Cardiac septum (tissue), 1 donor: ENCODE measurements around the gene GATD1. TPM values are rescaled to one million over a fixed set of nuclear protein-coding genes. Genes with fewer than 3 reads are reported as not detected.
A peak's percentile ranks its signal among the peaks of the same experiment; 100 is the strongest.

Source experiments
- DNase-seq: peaks from one replicate; pipeline ENCODE4 v3.0.0-alpha.2; 2020; ENCODE audit warnings: low spot score
- intact Hi-C: fragments of 100-400 bp; cut with DNase I; formaldehyde crosslinking; loops from one replicate; pipeline ENCODE4 v1.14.0; 2022
- long read RNA-seq: library from polyadenylated mRNA; unstranded; transcript quantifications from one replicate; pipeline ENCODE4 v2.0.0, GENCODE V29; 2021
- total RNA-seq: library from RNA; stranded (reverse); fragmentation: NEBNext Ultra II Directional; extraction: Animal tissue kit (Norgen Biotek cat#: 25700); gene quantifications from one replicate; pipeline ENCODE4 v1.2.1, GENCODE V29; 2021
- donor health status: DM: no; HTN: no; CAD: no.

Gene GATD1, protein sequence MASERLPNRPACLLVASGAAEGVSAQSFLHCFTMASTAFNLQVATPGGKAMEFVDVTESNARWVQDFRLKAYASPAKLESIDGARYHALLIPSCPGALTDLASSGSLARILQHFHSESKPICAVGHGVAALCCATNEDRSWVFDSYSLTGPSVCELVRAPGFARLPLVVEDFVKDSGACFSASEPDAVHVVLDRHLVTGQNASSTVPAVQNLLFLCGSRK
- 38.7 TPM for total RNA-seq
- long read RNA-seq, full-length matches to known transcripts: 3 of 7 reads
- long read RNA-seq, partial matches to known transcripts: 0 of 7 reads
- long read RNA-seq, other reads (novel, unspliced or antisense): 4 of 7 reads

GRCh38 chr11:777288-778255 is at the start of gene GATD1:
Gene GATD1 (minus strand): TSS chr11:777487. CDS start chr11:777462, 25 bp downstream.
- intact Hi-C loops: no loop called here
- peak; percentile 97 for DNase-seq

DNA sequence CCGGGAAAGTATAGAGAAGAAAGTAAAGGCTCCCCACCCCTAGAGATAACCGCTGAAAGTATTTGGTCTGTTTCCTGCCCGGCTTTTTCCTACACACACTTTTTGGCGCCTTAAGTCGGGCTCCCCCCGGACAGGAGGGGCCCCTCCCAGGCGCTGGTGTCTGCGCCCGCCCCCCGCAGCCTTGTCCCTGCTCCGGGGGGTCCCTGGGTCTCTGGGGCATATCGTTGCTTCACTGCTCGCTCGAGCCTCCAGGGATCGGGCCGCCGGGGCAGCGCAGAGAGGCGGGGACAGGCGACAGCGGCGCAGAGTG is 49.5 kb upstream of the GATD1 start:
- intact Hi-C loops: no loop called here
- DNase-seq: no peak

GRCh38 chr11:826227-826621 is 48.9 kb upstream of the GATD1 start:
- intact Hi-C loops: no loop called here
- no peak for DNase-seq

DNA sequence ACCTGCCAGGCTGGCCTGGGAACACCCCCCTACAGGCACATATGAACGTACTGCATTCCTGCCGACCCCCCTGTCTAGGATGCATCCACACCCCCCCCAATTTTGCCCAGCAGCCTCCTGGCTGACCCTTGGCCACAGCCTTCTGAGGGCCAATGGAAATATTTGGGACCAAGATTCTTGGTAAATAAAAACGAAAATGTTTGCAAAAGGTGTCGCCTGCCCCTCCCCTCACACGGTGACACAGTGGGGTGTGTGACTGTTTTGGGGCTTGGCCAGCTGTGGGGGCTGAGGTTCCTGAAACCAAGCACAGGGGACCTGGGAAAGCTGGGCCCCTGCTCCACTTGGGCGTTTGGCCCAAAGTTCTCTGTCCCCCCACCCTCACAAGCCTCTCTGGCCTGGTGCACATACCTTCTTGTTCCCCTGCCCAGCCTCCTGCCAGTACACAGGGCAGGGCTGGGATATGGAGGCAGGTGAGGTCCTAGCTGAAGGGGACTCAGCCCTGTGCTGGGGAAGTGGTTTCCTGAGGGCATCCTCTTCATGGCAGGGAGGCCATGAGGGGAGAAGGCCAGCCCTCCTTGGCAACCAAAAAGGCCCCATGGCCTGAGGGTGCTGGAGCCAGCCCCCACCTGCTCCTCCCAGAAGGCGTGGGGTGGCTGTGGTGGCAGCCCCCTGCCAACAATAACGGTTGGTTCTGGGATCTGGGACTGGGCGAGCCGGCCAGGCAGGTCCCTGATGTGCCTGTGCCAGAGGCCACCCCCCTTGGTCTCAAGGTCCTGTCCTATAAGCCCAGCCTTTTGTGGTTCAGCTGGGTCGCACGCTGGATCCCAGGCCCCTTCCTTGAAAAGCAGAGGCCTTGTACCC is 48.3 kb upstream of the GATD1 start:
- intact Hi-C loops: no loop called here
- no peak for DNase-seq

DNA sequence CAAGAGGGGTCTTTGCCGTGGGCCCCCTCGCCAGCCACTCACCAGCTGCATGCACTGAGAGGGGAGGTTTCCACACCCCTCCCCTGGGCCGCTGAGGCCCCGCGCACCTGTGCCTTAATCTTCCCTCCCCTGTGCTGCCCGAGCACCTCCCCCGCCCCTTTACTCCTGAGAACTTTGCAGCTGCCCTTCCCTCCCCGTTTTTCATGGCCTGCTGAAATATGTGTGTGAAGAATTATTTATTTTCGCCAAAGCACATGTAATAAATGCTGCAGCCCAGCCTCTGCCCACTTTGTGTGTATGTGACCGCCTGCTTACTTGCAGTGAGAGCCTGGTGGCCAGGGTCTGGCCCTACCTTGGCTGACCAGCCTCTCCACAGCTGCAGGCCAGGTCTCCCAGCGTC is 47.7 kb upstream of the GATD1 start:
- intact Hi-C loops: no loop called here
- no peak for DNase-seq

GRCh38 chr11:824292-824880 is 47.1 kb upstream of the GATD1 start:
- DNase-seq: no peak
- intact Hi-C loops: no loop called here

DNA sequence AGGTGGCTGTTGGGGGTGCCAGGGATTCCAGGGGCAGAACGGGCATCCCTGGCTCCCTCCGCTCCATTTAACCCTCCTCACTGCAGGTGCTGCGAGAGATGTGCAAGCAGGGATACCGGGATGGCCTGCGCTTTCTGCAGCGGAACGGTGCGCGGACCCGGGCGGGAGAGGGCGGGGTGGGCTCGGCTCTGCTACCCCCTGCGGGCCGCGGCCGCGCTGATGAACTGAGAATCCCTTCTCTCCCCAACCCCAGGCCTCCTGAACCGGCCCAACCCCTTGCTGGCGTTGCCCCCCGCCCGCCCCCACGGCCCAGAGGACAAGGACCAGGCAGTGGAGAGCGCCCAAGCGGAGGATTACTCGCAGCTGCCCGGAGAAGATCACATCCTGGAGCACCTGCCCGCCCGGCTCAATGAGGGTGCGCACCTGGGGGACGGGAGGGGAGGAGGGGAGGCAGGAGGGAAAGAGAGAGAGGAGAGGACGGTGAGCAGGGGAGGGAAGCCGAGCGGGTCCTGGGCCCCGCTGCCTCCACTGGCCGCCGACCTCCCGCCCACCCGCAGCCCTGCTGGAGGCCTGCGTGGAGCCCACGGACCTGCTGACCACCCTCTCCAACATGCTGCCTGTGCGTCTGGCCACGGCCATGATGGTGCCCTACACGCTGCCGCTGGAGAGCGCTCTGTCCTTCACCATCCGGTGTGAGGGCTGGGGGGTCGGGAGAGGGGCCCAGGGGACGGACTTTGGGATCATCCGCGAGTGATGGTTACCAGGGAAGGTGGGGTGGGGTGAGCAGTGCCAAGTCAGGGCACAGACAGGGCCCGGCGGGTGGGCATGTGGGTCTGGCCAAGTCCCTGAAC is 46.4 kb upstream of the GATD1 start:
- intact Hi-C loops: no loop called here
- no peak for DNase-seq

DNA sequence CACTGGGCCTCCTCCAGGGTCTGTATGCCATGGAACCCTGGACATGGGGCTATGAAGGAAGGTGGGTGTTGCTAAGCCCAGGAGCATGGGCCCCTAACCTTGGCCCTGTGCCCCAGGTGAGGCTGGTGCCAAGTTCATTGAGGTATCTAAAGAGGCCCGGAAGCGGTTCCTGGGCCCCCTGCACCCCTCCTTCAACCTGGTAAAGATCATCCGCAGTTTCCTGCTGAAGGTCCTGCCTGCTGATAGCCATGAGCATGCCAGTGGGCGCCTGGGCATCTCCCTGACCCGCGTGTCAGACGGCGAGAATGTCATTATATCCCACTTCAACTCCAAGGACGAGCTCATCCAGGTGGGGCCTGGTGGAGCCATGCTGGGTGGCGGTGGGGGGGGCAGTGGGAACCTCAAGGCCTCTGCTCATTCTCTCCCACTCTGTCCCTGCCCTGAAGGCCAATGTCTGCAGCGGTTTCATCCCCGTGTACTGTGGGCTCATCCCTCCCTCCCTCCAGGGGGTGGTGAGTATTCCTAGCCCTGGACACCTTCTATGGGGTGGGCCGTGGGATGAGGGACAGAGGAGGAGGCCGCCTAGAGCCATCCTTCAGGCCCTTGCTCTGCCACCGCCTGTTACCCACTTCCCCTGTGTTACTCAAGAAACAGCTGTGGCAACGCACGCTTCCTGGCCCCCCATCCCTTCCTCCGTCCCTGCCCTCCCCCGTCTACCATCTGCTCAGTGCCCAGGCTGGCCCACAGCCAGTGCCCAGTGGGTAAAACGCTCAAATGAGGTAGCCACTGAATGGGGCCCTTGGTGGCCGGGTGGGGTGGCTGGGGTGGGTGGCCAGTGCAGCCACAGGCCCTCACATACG is 44.5 kb upstream of the GATD1 start:
- intact Hi-C loops: no loop called here
- peak; percentile 84 for DNase-seq

DNA sequence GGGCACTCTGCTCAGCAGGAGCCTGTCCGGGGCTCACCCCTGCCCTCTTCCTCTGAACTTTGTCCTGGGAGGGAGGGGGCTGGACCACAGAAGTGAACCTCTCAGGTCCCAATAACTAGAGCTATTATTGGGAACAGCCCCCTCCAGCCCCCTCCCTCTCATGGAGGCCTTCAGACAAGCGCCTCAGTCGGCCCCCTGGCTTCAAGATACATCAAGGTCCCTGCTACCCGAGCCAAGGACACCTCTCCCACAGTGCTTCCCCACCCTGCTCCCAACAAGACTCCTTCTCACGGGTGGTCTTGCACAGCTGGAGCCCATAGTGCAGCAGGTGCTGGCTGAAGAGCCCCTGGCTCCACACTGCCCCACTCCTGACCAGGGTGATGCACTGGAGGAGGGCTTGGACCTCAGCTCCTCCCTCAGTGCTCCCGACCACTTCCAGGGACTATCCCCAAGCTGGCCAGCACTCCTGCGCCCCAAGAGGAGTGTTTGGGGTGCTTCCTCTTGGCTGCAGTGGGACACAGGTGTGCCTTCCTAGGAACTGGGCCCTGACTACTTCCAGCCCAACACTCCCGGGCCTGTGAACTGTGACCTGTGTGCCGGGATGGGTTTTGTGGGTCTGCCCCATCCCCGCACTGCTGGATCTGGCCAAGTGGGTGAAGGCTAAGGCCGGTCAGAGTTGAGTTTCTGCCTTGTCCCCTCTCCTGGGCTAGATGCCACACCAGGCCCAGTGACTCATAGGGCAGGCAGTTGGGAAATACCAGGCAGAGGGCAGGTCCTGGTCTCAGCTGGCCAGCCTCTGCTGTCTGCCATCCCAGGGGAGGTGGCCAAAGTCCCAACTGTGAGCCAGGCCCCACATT is 43.6 kb upstream of the GATD1 start:
- peak; percentile 94 for DNase-seq
- intact Hi-C loops: no loop called here

DNA sequence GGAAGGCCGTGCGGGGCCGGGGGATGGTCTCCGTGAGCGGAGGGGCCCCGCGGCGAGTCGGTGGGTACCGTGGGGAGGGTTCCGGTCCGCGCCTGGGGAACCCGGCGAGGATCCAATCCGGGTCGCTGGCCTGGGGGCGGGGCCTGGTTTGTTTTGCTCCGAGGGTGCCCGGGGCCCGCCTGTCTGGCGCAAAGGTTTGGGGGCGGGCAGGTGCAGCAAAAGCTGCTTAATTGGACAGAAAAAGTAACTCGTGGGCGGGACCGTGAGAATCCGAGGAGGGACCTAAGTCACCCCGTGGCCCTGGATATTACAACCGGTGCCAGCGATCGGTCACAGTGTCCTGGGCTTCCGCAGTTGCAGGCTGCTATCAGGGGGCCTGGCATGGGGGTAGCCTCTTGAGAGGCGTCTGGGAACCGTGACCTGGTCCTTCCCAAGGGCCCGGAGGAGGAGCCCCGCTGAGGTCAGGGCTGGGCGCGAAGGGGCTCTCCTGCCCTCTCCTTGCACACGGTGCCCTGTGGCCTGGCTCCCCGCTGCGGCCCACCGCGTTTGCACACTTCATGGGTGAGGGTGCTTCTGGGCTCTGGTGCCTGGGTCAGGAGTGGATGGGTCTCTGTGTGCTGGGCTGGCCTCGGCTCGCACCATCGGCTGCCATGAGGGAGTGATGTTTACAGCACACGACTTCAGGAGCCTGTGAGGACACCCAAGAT is 42.8 kb upstream of the GATD1 start:
- intact Hi-C loops: no loop called here
- DNase-seq: peak; percentile 95

DNA sequence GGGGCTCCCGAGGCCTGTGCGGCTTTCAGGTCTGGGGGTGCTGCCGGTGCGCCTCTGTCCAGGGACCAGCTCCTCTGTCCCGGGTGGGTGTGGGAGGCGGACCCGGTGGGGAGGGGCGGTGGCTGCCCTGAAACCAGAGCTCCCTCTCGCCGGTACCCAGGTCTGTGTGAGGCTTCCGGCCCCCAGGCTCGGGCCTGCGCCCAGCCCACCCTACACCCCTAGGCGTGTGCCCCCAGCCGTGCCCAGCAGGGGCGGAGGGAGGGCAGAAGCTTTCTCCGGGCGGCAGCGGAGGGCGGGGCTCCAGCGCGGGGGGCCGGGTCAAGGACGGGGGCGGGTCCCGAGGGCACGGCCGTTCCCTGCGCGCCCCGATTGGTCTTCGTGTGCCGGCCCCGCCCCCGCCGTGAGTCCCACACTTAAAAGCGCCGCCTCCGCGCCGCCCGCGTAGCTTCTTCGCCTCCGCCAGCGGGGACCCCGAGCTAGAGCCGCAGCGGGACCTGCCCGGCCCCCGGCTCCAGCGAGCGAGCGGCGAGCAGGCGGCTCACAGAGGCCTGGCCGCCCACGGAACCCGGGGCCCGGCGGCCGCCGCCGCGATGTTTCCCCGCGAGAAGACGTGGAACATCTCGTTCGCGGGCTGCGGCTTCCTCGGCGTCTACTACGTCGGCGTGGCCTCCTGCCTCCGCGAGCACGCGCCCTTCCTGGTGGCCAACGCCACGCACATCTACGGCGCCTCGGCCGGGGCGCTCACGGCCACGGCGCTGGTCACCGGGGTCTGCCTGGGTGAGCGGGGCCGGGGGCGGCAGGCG is 42.0 kb upstream of the GATD1 start:
- intact Hi-C loops: no loop called here
- DNase-seq: peak; percentile 97

DNA sequence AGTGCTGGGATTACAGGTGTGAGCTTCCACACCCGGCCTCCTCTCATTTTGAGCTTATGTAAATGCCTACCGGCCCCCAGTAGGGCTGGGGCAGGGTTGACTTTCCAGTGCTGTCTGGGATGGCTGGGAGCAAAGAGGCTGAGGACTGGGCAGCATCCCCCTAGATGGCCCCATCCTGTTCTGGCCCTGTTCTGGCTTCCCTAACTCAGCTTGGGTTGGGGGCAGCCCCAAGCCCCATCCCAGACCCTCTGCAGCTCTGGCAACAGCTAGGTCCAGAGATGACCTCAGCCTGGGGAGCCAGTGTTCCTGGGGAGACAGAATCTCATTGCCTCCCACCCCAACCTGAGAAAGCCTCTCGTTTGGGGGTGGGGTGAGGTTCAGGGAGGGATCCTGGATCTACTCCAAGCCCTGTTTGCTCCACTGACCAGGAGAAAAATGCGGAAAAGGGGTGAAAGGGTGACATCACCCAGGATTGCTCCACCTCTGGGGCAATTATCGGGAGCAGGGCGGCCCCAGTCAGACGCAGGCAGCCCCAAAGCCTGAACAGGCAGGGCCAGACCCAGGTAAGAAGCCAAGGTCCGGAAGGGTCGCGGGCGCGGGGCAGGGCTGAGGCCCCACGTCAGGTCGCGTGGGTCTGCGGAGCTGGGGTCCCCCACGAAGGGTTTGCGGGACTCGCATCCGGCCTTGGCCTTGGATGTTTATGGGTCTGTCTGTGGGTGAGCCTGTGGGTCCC is 41.3 kb upstream of the GATD1 start, which contains the start of gene PNPLA2:
PNPLA2 (plus strand) TSS at position 519 of the 733 bp plus-strand sequence. CDS start 805 bp downstream, outside the sequence.
- DNase-seq: peak; percentile 80
- intact Hi-C loops: no loop called here

DNA sequence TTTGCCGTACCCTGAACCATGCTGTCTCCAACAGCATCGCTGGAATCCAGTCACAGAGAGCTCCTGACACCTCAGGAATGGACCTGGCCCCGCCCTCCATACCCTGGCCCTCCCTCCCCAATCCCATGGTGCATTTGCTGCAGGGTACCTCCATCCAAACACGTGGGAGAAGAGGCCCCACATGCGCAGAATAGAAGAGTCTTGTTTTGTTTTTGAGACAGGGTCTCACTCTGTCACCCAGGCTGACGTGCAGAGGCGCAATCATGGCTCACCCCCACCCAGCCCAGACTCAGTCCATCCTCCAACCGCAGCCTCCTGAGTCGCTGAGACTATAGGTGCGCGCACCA is 39.1 kb upstream of the GATD1 start:
- intact Hi-C loops: no loop called here
- DNase-seq: no peak

DNA sequence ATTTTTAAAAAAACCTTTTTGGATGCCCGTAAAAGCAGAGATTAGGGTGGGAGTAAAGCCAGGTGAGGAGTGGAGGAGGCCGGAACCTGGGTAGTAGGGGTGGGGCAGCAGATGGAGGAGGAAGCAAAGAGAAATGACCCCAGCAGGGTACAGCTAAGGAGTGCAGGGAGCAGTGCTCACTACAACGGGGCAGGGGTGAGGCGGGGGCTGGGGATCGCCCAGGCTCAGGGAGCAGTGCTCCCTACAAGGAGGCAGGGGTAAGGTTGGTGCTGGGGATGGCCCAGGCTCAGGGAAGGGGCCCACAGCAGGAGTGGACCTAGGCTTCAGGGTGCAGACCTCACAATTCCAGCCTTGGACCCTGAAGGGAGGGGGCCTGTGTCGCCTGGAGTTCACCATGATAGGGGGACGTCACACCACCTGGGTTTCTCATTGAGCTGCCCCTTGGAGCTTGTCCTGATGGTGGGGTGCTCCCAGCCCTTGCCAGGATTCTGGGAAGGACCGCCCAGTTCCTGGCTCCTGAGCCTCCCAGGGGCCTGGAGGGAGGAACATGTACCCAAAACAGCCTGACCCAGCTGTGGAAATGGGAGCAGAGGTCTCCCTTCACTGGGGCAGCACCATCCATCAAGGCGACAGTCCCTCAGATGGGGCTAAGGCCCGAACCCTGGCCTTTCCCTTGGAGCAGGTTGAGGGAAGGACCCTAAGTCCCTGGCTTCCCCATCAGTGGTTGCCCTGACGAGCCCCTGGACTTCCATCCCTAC is 38.6 kb upstream of the GATD1 start:
- intact Hi-C loops: no loop called here
- DNase-seq: no peak
